ENCODE results near the gene IFI35.

Gene IFI35

GRCh38 chr17:42979511-42980273 lies 26.9 kb upstream of the IFI35 start, which contains the start of gene PTGES3L:
Gene PTGES3L (minus strand): TSS chr17:42980080. CDS start chr17:42980053, 27 bp downstream.
- 0 out of 2 replicates have a peak, but pooled peaks have one; percentile 17 for TF ChIP-seq GABPA (IDR thresholded peaks at IDR 0.05; ENCODE audit: low read depth)
- no peak for TF ChIP-seq POLR2AphosphoS5 (IDR thresholded peaks at IDR 0.05; ENCODE audit: low read depth)
- TF ChIP-seq REST (IDR thresholded peaks at IDR 0.05; ENCODE audit: insufficient replicate concordance, low read depth) = no peak
- no peak for TF ChIP-seq CTCF (IDR thresholded peaks at IDR 0.05; ENCODE audit: insufficient read depth, low read length)
- no peaks in the 10 kb centered on the region for H3K27me3 ChIP-seq (ENCODE audit: insufficient read depth, poor library complexity, severe bottlenecking)
- DNase-seq (ENCODE audit: low read depth in 1 of 2, low spot score in 1 of 2) = peak in 1 of 2 experiments; percentile 32
- peak within 1 kb of the TSS; percentile 93 for H3K4me3 ChIP-seq (replicated peaks; ENCODE audit: insufficient read depth, low read length)
- H3K27ac ChIP-seq (replicated peaks) = peak within 1 kb of the TSS; percentile 79

DNA sequence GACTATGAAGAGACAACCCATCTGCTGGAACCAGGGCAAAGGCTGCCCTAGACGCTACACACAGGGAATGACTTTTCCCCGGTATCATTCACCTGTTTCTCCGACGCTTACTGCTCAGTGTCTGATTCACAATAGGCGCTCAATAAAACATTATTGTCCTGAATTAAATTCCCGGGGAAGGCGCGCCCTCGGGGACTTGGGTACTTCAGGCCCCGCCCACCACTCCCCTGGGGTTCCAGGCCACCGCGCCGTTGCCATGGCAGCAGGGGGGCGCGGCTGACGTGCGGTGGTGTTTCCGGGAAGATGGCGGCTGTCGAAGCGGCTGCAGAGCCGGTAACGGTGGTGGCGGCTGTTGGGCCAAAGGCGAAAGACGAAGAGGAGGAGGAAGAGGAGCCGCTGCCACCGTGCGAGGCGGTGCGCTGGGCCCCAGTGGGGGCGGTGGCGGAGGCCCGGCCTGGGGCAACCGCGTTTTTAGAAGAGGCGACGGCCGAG lies 26.3 kb upstream of the IFI35 start, which contains the start of gene RUNDC1:
Gene RUNDC1, plus strand, starts transcription at position 292 of the 492 bp plus-strand sequence. Its CDS starts 12 bp downstream, at position 304.
- Histone ChIP-seq H3K27me3 (ENCODE audit: insufficient read depth, poor library complexity, severe bottlenecking) (no peaks in the 10 kb centered on the region), H3K4me3 (replicated peaks; ENCODE audit: insufficient read depth, low read length) (peak within 1 kb of the TSS; percentile 93), H3K27ac (replicated peaks) (peak within 1 kb of the TSS; percentile 79)
- peak; percentile 69 to 89 for DNase-seq (ENCODE audit: low read depth in 1 of 2, low spot score in 1 of 2)
- TF ChIP-seq REST (IDR thresholded peaks at IDR 0.05; ENCODE audit: insufficient replicate concordance, low read depth) (peak; percentile 14), SPI1 (IDR thresholded peaks at IDR 0.05; ENCODE audit: borderline replicate concordance, low read depth) (no peak)

GRCh38 chr17:42980766-42981397 lies 25.7 kb upstream of the IFI35 start:
- H3K4me3 ChIP-seq (replicated peaks; ENCODE audit: insufficient read depth, low read length) = peak overlapping the region; percentile 93
- no peak for TF ChIP-seq REST (IDR thresholded peaks at IDR 0.05; ENCODE audit: insufficient replicate concordance, low read depth)
- no peak for TF ChIP-seq GABPA (IDR thresholded peaks at IDR 0.05; ENCODE audit: low read depth)
- no peak for TF ChIP-seq CTCF (IDR thresholded peaks at IDR 0.05; ENCODE audit: insufficient read depth, low read length)
- no peak for TF ChIP-seq POLR2AphosphoS5 (IDR thresholded peaks at IDR 0.05; ENCODE audit: low read depth)
- no peak for TF ChIP-seq SPI1 (IDR thresholded peaks at IDR 0.05; ENCODE audit: borderline replicate concordance, low read depth)
- no peaks in the 10 kb centered on the region for H3K27me3 ChIP-seq (ENCODE audit: insufficient read depth, poor library complexity, severe bottlenecking)
- peak in 1 of 2 experiments; percentile 64 for DNase-seq (ENCODE audit: low read depth in 1 of 2, low spot score in 1 of 2)
- peak overlapping the region; percentile 79 for H3K27ac ChIP-seq (replicated peaks)
